Fibroblast of villous mesenchyme (primary cell): Measurements from ENCODE around the gene FRMD5. TPM values are rescaled to one million over a fixed set of nuclear protein-coding genes. Genes with fewer than 3 reads are reported as not detected.

Experiments used
- DNase-seq: peaks from one replicate; pipeline ENCODE4 v3.0.0-alpha.2; 2010; ENCODE audit warnings: low read depth
- H3K4me3 ChIP-seq: 2 replicates; pipeline ENCODE4 v1.5.1; 2011; ENCODE audit warnings: low read depth, mild to moderate bottlenecking, low read length
- CTCF ChIP-seq: IDR thresholded peaks from 2 replicates; pipeline ENCODE4 v1.5.1; 2012; ENCODE audit warnings: low read depth, mild to moderate bottlenecking, low read length; ENCODE audit not compliant: insufficient read depth
- total RNA-seq: library from RNA; depleted of rRNA; stranded (reverse); fragments of >200 nt; gene quantifications from 2 replicates; pipeline ENCODE4 v1.2.3, GENCODE V29; 2012

The FRMD5 gene
- total RNA-seq, 1 donor: 1.3 TPM

GRCh38 chr15:43932907-43933306 is 262.2 kb downstream of the FRMD5 start:
- no peak overlapping the region for H3K4me3 ChIP-seq
- DNase-seq: no peak
- no peak for TF ChIP-seq CTCF

GRCh38 chr15:43931790-43932435 is 263.2 kb downstream of the FRMD5 start:
- no peak overlapping the region for H3K4me3 ChIP-seq
- no peak for DNase-seq
- no peak for TF ChIP-seq CTCF

GRCh38 chr15:43931119-43931518 is 264.0 kb downstream of the FRMD5 start:
- no peak for TF ChIP-seq CTCF
- no peak for DNase-seq
- H3K4me3 ChIP-seq: no peak overlapping the region

- DNase-seq: no peak
- TF ChIP-seq CTCF: no peak
- no peak overlapping the region for H3K4me3 ChIP-seq
Observed at GRCh38 chr15:43930556-43930955, 264.5 kb downstream of the FRMD5 start.

- no peak overlapping the region for H3K4me3 ChIP-seq
- TF ChIP-seq CTCF: no peak
- no peak for DNase-seq
Observed at GRCh38 chr15:43930079-43930478, 265.0 kb downstream of the FRMD5 start.

GRCh38 chr15:43928152-43928551 is 266.9 kb downstream of the FRMD5 start:
- no peak for DNase-seq
- H3K4me3 ChIP-seq: no peak overlapping the region
- no peak for TF ChIP-seq CTCF

GRCh38 chr15:43927203-43927602 is 267.9 kb downstream of the FRMD5 start:
- no peak for DNase-seq
- TF ChIP-seq CTCF: no peak
- H3K4me3 ChIP-seq: no peak overlapping the region
